SK-N-DZ (cell line): ENCODE results near the gene NLRP9.

Source experiments
- small RNA-seq, 2 experiments: library from RNA; depleted of rRNA; stranded (forward); fragments of <200 nt; gene quantifications; one replicate each; pipeline ENCODE3, GENCODE V24; 2014

The NLRP9 gene

Small RNAs within 50 kb of the gene (small RNA-seq; reads per million reads assigned to genes)
- gene AC010525.2 = 0 reads per million in 2 experiments
